ENCODE results near the gene RNF217. TPM values are rescaled to one million over a fixed set of nuclear protein-coding genes. Genes with fewer than 3 reads are reported as not detected.

Gene RNF217
- polyA plus RNA-seq, 1 donor (not counting 4 experiments of a cell fraction or from before 2014, with no cell fraction given), result 44.0 TPM

- Histone ChIP-seq H2AFZ (ENCODE audit: control insufficient read depth, low read length) (no peak overlapping the region), H4K20me1 (ENCODE audit: control insufficient read depth, extremely low read depth, insufficient read depth, low read length) (no peaks in the 10 kb centered on the region), H3K36me3 (ENCODE audit: control insufficient read depth in 2 of 2, extremely low read depth in 1 of 2, insufficient read depth in 2 of 2, low read length in 2 of 2) (peaks cover 4 to 11% of the 10 kb centered on the region in 2 experiments), H3K79me2 (ENCODE audit: control insufficient read depth, insufficient read depth, low read length) (peaks cover 76% of the 10 kb centered on the region), H3K27me3 (ENCODE audit: control insufficient read depth, extremely low read depth, insufficient read depth, low read length) (no peaks in the 10 kb centered on the region), H3K27ac (ENCODE audit: control insufficient read depth, insufficient read depth, low read length) (no peak overlapping the region), H3K9me3 (ENCODE audit: control insufficient read depth, low read depth, low read length) (no peaks in the 10 kb centered on the region), H3K9ac (ENCODE audit: control insufficient read depth, extremely low read depth, insufficient read depth, low read length) (no peak overlapping the region), H3K4me3 (ENCODE audit: control insufficient read depth in 2 of 3, extremely low read depth in 1 of 3, insufficient read depth in 2 of 3, low read depth in 1 of 3, low read length in 3 of 3) (no peak overlapping the region), H3K4me1 (ENCODE audit: control insufficient read depth, extremely low read depth, insufficient read depth, low read length) (peaks cover 20% of the 10 kb centered on the region), H3K4me2 (ENCODE audit: control insufficient read depth, extremely low read depth, insufficient read depth, low read depth, low read length) (no peak overlapping the region), H3K9me1 (ENCODE audit: control insufficient read depth, extremely low read depth, insufficient read depth, low read length) (no peaks in the 10 kb centered on the region)
- DNase-seq (ENCODE audit: low read depth, low spot score) (no peak), FAIRE-seq (no peak)
- dilution Hi-C loops (cut with MboI; ENCODE audit: extremely low pct_ligation_motif_present, low sequenced_read_pairs), result no loop called here
- TF ChIP-seq EZH2 (IDR thresholded peaks at IDR 0.05; ENCODE audit: low read length) (no peak), CTCF (optimal IDR thresholded peaks at IDR 0.05 in 1 of 3, IDR thresholded peaks at IDR 0.05 in 1 of 3, conservative IDR thresholded peaks at IDR 0.05 in 1 of 3; ENCODE audit: extremely low read depth in 1 of 3, insufficient read depth in 2 of 3, low read length in 3 of 3) (no peak)
Observed at GRCh38 chr6:124995131-124995530, 32.9 kb downstream of the RNF217 start.

DNA sequence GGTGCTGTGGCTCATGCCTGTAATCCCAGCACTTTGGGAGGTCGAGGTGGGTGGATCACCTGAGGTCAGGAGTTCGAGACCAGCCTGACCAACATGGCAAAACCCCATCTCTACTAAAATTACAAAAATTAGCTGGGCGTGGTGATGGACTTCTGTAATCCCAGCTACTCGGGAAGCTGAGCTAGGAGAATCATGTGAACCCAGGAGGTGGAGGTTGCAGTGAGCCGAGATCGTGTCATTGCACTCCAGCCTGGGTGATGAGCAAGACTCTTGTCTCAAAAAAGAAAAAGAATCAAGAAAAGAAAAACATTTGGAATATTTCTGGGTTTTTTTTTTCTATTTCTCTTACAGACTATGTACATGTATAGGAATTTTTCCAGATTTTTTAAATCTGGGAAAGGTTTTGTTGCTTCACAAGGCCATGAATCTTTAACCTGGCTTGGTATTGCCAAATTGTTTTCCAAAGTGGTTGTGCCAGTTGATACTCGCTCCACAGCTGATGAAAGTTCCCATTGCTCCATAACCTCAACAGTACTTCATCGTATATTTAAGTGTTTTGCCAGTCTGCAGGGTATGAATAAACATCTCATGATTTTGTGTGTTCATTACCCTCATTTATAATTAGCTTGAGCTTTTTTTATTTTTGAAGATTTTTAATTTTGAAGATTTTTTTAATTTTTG, 33.5 kb downstream of the RNF217 start:
- Histone ChIP-seq H2AFZ (ENCODE audit: control insufficient read depth, low read length) (no peak overlapping the region), H3K36me3 (ENCODE audit: control insufficient read depth in 2 of 2, extremely low read depth in 1 of 2, insufficient read depth in 2 of 2, low read length in 2 of 2) (peaks cover 4 to 9% of the 10 kb centered on the region in 2 experiments), H3K4me3 (ENCODE audit: control insufficient read depth in 2 of 3, extremely low read depth in 1 of 3, insufficient read depth in 2 of 3, low read depth in 1 of 3, low read length in 3 of 3) (no peak overlapping the region), H3K27me3 (ENCODE audit: control insufficient read depth, extremely low read depth, insufficient read depth, low read length) (no peaks in the 10 kb centered on the region), H3K9me1 (ENCODE audit: control insufficient read depth, extremely low read depth, insufficient read depth, low read length) (no peaks in the 10 kb centered on the region), H3K4me2 (ENCODE audit: control insufficient read depth, extremely low read depth, insufficient read depth, low read depth, low read length) (no peak overlapping the region), H3K9me3 (ENCODE audit: control insufficient read depth, low read depth, low read length) (no peaks in the 10 kb centered on the region), H3K4me1 (ENCODE audit: control insufficient read depth, extremely low read depth, insufficient read depth, low read length) (peaks cover 20% of the 10 kb centered on the region), H3K9ac (ENCODE audit: control insufficient read depth, extremely low read depth, insufficient read depth, low read length) (no peak overlapping the region), H3K79me2 (ENCODE audit: control insufficient read depth, insufficient read depth, low read length) (peaks cover 74% of the 10 kb centered on the region), H4K20me1 (ENCODE audit: control insufficient read depth, extremely low read depth, insufficient read depth, low read length) (no peaks in the 10 kb centered on the region), H3K27ac (ENCODE audit: control insufficient read depth, insufficient read depth, low read length) (no peak overlapping the region)
- no peak for TF ChIP-seq CTCF (optimal IDR thresholded peaks at IDR 0.05 in 1 of 3, IDR thresholded peaks at IDR 0.05 in 1 of 3, conservative IDR thresholded peaks at IDR 0.05 in 1 of 3; ENCODE audit: extremely low read depth in 1 of 3, insufficient read depth in 2 of 3, low read length in 3 of 3)
- no peak for TF ChIP-seq EZH2 (IDR thresholded peaks at IDR 0.05; ENCODE audit: low read length)
- DNase-seq (ENCODE audit: low read depth, low spot score) (no peak), FAIRE-seq (peak; percentile 13)
- dilution Hi-C loops (cut with MboI; ENCODE audit: extremely low pct_ligation_motif_present, low sequenced_read_pairs), result no loop called here
